Lower lobe of right lung (tissue), 2 donors: ENCODE results near the gene S100G. TPM values are rescaled to one million over a fixed set of nuclear protein-coding genes. Genes with fewer than 3 reads are reported as not detected.

ENCODE experiments used
- ATAC-seq, 2 donors: fragments of 200-7000 bp; cut with Tn5 transposase; one replicate each; pipeline ENCODE4 v1.9.1; 2020 to 2022; ENCODE audit warnings: mild to moderate bottlenecking in 2 of 2, moderate library complexity in 2 of 2
- DNase-seq: peaks from one replicate; pipeline ENCODE4 v3.0.0-alpha.2; 2020
- H3K27ac ChIP-seq: fragments of 200-600 bp; one replicate; pipeline ENCODE4 v1.8.0; 2022
- H3K27me3 ChIP-seq: fragments of 200-600 bp; one replicate; pipeline ENCODE4 v1.8.0; 2022; ENCODE audit warnings: low read depth
- H3K36me3 ChIP-seq: fragments of 200-600 bp; one replicate; pipeline ENCODE4 v1.8.0; 2022; ENCODE audit warnings: mild to moderate bottlenecking
- H3K4me1 ChIP-seq: fragments of 200-600 bp; one replicate; pipeline ENCODE4 v1.8.0; 2022
- H3K4me3 ChIP-seq: fragments of 200-600 bp; one replicate; pipeline ENCODE4 v1.8.0; 2022; ENCODE audit warnings: mild to moderate bottlenecking
- H3K9me3 ChIP-seq: fragments of 200-600 bp; one replicate; pipeline ENCODE4 v1.8.0; 2022
- intact Hi-C: fragments of 100-400 bp; cut with DNase I; formaldehyde crosslinking; loops from one replicate; pipeline ENCODE4 v1.11.0; 2022
- total RNA-seq: library from RNA; stranded (reverse); fragmentation: NEBNext Ultra II Directional; extraction: Animal tissue kit (Norgen Biotek cat#: 25700); gene quantifications from one replicate; pipeline ENCODE4 v1.2.1, GENCODE V29; 2021
- TF ChIP-seq, protein P1 (sequence below): fragments of 200-600 bp; IDR thresholded peaks from one replicate; pipeline ENCODE4 v1.8.0; 2022; ENCODE audit warnings: antibody characterized with exemption, mild to moderate bottlenecking
- donor health status: DM: no; HTN: yes; CAD: no; lungs with severe emphysema.

Gene S100G
- total RNA-seq, 1 donor from 2014 or later, result not detected

GRCh38 chrX:16662402-16662801 lies 12.4 kb downstream of the S100G start:
- no peak for DNase-seq
- no peak for ATAC-seq
- Histone ChIP-seq H3K27me3 (no peaks in the 10 kb centered on the region), H3K4me1 (no peaks in the 10 kb centered on the region), H3K9me3 (no peaks in the 10 kb centered on the region), H3K36me3 (peaks cover 4% of the 10 kb centered on the region), H3K27ac (no peak overlapping the region), H3K4me3 (no peak overlapping the region)
- intact Hi-C loops, result no loop called here
- TF ChIP-seq, protein P1, sequence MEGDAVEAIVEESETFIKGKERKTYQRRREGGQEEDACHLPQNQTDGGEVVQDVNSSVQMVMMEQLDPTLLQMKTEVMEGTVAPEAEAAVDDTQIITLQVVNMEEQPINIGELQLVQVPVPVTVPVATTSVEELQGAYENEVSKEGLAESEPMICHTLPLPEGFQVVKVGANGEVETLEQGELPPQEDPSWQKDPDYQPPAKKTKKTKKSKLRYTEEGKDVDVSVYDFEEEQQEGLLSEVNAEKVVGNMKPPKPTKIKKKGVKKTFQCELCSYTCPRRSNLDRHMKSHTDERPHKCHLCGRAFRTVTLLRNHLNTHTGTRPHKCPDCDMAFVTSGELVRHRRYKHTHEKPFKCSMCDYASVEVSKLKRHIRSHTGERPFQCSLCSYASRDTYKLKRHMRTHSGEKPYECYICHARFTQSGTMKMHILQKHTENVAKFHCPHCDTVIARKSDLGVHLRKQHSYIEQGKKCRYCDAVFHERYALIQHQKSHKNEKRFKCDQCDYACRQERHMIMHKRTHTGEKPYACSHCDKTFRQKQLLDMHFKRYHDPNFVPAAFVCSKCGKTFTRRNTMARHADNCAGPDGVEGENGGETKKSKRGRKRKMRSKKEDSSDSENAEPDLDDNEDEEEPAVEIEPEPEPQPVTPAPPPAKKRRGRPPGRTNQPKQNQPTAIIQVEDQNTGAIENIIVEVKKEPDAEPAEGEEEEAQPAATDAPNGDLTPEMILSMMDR, result no peak

DNA sequence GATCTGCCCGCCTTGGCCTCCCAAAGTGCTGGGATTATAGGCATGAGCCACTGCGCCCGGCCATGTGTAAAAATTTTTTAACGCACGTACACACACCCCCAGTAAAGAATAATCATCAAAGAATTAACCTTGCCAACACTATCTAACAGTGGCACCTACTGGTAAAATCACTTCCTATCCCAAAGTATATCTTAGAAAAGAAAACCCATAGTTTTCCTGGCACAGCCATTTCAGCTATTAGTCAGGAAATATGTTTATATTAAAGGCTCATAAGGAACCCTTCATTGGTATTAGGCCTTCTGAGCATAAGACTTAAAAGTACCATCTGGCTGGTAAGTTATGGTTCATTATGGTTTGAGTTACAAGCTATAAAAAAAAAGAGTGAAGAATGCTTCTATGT lies 14.1 kb downstream of the S100G start:
- Histone ChIP-seq H3K9me3 (no peaks in the 10 kb centered on the region), H3K4me1 (no peaks in the 10 kb centered on the region), H3K4me3 (no peak overlapping the region), H3K27me3 (no peaks in the 10 kb centered on the region), H3K27ac (no peak overlapping the region), H3K36me3 (peaks cover 9% of the 10 kb centered on the region)
- intact Hi-C loops, result no loop called here
- ATAC-seq (no peak), DNase-seq (no peak)
- TF ChIP-seq, protein P1, result no peak

- Histone ChIP-seq H3K4me3 (no peak overlapping the region), H3K27me3 (no peaks in the 10 kb centered on the region), H3K4me1 (no peaks in the 10 kb centered on the region), H3K36me3 (peaks cover 9% of the 10 kb centered on the region), H3K9me3 (no peaks in the 10 kb centered on the region), H3K27ac (no peak overlapping the region)
- intact Hi-C loops, result no loop called here
- no peak for DNase-seq
- TF ChIP-seq, protein P1, result no peak
- no peak for ATAC-seq
Observed at GRCh38 chrX:16664626-16665025, 14.7 kb downstream of the S100G start.

GRCh38 chrX:16665089-16665488 lies 15.1 kb downstream of the S100G start:
- intact Hi-C loops, result no loop called here
- ATAC-seq, result no peak
- DNase-seq, result no peak
- H3K27me3 ChIP-seq, result no peaks in the 10 kb centered on the region
- H3K27ac ChIP-seq, result no peak overlapping the region
- TF ChIP-seq, protein P1, result no peak
- H3K4me3 ChIP-seq, result no peak overlapping the region
- H3K36me3 ChIP-seq, result peaks cover 9% of the 10 kb centered on the region
- H3K9me3 ChIP-seq, result no peaks in the 10 kb centered on the region
- H3K4me1 ChIP-seq, result no peaks in the 10 kb centered on the region

GRCh38 chrX:16666541-16666940 lies 16.6 kb downstream of the S100G start:
- Histone ChIP-seq H3K27me3 (no peaks in the 10 kb centered on the region), H3K4me1 (no peaks in the 10 kb centered on the region), H3K27ac (no peak overlapping the region), H3K4me3 (no peak overlapping the region), H3K36me3 (peaks cover 9% of the 10 kb centered on the region), H3K9me3 (no peaks in the 10 kb centered on the region)
- intact Hi-C loops, result no loop called here
- no peak for DNase-seq
- ATAC-seq, result no peak
- TF ChIP-seq, protein P1, result no peak

DNA sequence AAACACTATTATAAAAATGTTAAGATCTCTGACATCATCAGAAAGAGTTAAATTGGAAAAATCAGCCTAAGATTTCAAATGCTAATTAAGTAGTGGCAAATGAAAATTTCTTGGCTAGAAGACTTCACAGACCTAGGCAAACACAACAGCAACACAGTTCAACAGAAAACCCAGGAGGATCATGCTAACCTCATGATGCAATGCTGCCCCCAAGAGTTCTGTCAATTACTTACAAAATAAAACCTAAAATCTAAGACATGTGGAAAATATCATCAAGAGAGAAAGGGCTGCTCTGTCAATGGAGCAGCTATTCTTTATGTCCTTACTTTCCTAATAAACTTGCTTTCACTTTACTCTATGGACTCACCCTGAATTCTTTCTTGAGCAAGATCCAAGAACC lies 21.0 kb downstream of the S100G start:
- peaks cover 16% of the 10 kb centered on the region for H3K36me3 ChIP-seq
- TF ChIP-seq, protein P1, result no peak
- no peaks in the 10 kb centered on the region for H3K9me3 ChIP-seq
- intact Hi-C loops, result no loop called here
- H3K4me1 ChIP-seq, result no peaks in the 10 kb centered on the region
- no peaks in the 10 kb centered on the region for H3K27me3 ChIP-seq
- H3K4me3 ChIP-seq, result no peak overlapping the region
- H3K27ac ChIP-seq, result no peak overlapping the region
- ATAC-seq (no peak), DNase-seq (no peak)
